ENCODE measurements around the gene CCR2.

Gene CCR2

GRCh38 chr3:46344476-46344875 lies 9.4 kb upstream of the CCR2 start:
- Mint-ChIP-seq H3K4me3 (no peak overlapping the region), H3K36me3 (ENCODE audit: low read depth) (no peaks in the 10 kb centered on the region), H3K9me3 (peaks cover 17% of the 10 kb centered on the region), H3K27ac (no peak overlapping the region), H3K4me1 (ENCODE audit: low read depth) (peaks cover 19% of the 10 kb centered on the region), H3K27me3 (no peaks in the 10 kb centered on the region)
- DNase-seq, result no peak

GRCh38 chr3:46348823-46349482 lies 5.0 kb upstream of the CCR2 start:
- peak overlapping the region; percentile 45 for H3K27ac Mint-ChIP-seq
- H3K4me3 Mint-ChIP-seq, result no peak overlapping the region
- no peak for DNase-seq
- H3K36me3 Mint-ChIP-seq (ENCODE audit: low read depth), result no peaks in the 10 kb centered on the region
- peaks cover 11% of the 10 kb centered on the region for H3K9me3 Mint-ChIP-seq
- peaks cover 63% of the 10 kb centered on the region for H3K4me1 Mint-ChIP-seq (ENCODE audit: low read depth)
- peaks cover 22% of the 10 kb centered on the region for H3K27me3 Mint-ChIP-seq

- peak overlapping the region; percentile 6 for H3K4me3 Mint-ChIP-seq
- H3K27me3 Mint-ChIP-seq, result peaks cover 27% of the 10 kb centered on the region
- no peak for DNase-seq
- peaks cover 70% of the 10 kb centered on the region for H3K4me1 Mint-ChIP-seq (ENCODE audit: low read depth)
- peak overlapping the region; percentile 45 for H3K27ac Mint-ChIP-seq
- peaks cover 11% of the 10 kb centered on the region for H3K9me3 Mint-ChIP-seq
- no peaks in the 10 kb centered on the region for H3K36me3 Mint-ChIP-seq (ENCODE audit: low read depth)
Observed at GRCh38 chr3:46349484-46350261, 4.2 kb upstream of the CCR2 start.

GRCh38 chr3:46350262-46350565 lies 3.7 kb upstream of the CCR2 start:
- Mint-ChIP-seq H3K27ac (no peak overlapping the region), H3K27me3 (peaks cover 32% of the 10 kb centered on the region), H3K9me3 (peaks cover 11% of the 10 kb centered on the region), H3K4me3 (no peak overlapping the region), H3K4me1 (ENCODE audit: low read depth) (peaks cover 75% of the 10 kb centered on the region), H3K36me3 (ENCODE audit: low read depth) (no peaks in the 10 kb centered on the region)
- DNase-seq, result no peak

DNA sequence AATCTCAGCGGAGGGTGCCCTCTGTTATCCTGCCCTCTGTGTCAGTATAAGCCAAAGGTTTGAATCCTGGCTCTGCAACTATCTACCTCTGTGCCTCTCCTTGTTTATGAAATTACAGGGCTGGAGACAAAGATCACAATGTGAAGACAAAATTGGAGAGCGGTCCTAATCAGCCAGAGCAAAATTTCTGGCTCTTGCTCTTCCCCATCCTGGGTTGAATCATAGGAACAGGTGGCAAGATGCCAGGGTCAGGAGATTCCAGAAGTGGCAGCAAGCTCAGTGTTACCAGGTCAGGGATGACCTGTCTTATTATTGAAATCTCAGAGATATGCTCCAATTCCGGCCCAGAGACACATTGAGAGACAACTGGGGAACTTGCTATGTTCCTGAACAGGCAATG lies 2.3 kb upstream of the CCR2 start:
- Mint-ChIP-seq H3K4me1 (ENCODE audit: low read depth) (peaks cover 82% of the 10 kb centered on the region), H3K27me3 (peaks cover 42% of the 10 kb centered on the region), H3K27ac (no peak overlapping the region), H3K36me3 (ENCODE audit: low read depth) (no peaks in the 10 kb centered on the region), H3K4me3 (no peak overlapping the region), H3K9me3 (peaks cover 11% of the 10 kb centered on the region)
- no peak for DNase-seq

DNA sequence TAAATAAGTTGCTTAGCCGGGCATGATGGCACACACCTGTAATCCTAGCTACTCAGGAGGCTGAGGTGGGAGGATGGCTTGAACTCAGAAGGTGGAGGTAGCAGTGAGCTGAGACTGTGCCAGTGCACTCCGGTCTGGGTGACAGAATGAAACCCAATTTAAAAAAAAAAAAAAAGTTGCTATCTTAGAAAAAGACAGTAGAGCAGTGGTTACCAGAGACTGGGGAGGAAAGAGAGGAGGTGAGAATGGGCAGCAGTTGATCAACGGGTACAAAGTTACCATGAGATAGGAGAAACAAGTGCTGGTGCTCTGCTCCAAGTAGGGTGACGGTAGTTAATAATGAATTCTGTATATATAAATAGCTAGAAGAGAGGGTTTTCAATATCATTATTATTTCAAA lies 821 bp upstream of the CCR2 start:
- Mint-ChIP-seq H3K9me3 (peaks cover 5% of the 10 kb centered on the region), H3K36me3 (ENCODE audit: low read depth) (no peaks in the 10 kb centered on the region), H3K27me3 (peaks cover 56% of the 10 kb centered on the region), H3K27ac (no peak overlapping the region), H3K4me1 (ENCODE audit: low read depth) (peaks cover 88% of the 10 kb centered on the region), H3K4me3 (no peak overlapping the region)
- no peak for DNase-seq

DNA sequence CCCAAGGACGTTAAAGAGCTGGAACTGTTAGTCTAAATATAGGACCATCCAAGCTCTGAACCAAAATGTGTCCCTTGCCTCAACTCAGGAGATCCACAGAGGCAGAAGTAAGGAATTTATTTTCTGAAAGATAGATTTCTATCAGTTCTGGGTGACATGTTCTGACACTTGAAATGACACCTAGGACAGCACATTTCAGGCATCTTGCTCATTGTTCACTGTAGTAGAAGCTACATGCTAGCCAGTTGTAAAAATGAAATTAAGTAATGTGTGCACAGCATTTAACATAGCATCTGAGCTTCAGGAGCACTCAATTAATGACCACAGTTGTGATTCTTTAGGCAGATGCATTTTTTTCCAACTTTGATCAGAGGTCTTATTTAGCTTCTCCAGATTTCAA lies 567 bp downstream of the CCR2 start:
- Mint-ChIP-seq H3K4me1 (ENCODE audit: low read depth) (peaks cover 88% of the 10 kb centered on the region), H3K27me3 (peaks cover 63% of the 10 kb centered on the region), H3K36me3 (ENCODE audit: low read depth) (no peaks in the 10 kb centered on the region), H3K4me3 (peak overlapping the region; percentile 32), H3K27ac (peak overlapping the region; percentile 85), H3K9me3 (no peaks in the 10 kb centered on the region)
- no peak for DNase-seq

GRCh38 chr3:46354984-46355383 lies 1.1 kb downstream of the CCR2 start:
- H3K36me3 Mint-ChIP-seq (ENCODE audit: low read depth), result no peaks in the 10 kb centered on the region
- no peaks in the 10 kb centered on the region for H3K9me3 Mint-ChIP-seq
- H3K27ac Mint-ChIP-seq, result no peak overlapping the region
- no peak for DNase-seq
- peaks cover 63% of the 10 kb centered on the region for H3K27me3 Mint-ChIP-seq
- peaks cover 87% of the 10 kb centered on the region for H3K4me1 Mint-ChIP-seq (ENCODE audit: low read depth)
- no peak overlapping the region for H3K4me3 Mint-ChIP-seq

DNA sequence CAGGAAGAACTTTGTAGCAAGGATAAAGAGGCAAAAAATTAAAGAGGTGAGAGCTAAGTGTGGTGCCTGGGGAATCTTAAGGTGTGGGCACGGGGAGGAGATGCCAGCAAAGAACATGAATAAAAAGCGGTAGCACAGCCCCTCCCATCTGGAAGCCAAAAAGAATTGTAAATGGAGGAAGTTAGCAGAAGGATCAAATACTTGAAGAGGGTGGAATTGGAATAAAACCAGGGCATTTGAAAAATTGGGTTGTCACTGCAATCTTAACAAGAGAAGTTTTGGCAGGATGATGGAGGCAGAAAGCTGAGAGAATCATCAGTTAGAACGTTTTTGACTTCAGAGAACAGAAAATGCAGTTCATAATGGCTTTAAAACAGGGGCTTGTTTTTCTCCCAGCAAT lies 2.4 kb downstream of the CCR2 start:
- Mint-ChIP-seq H3K4me1 (ENCODE audit: low read depth) (peaks cover 87% of the 10 kb centered on the region), H3K27ac (no peak overlapping the region), H3K36me3 (ENCODE audit: low read depth) (no peaks in the 10 kb centered on the region), H3K27me3 (peaks cover 53% of the 10 kb centered on the region), H3K9me3 (no peaks in the 10 kb centered on the region), H3K4me3 (no peak overlapping the region)
- DNase-seq, result no peak

DNA sequence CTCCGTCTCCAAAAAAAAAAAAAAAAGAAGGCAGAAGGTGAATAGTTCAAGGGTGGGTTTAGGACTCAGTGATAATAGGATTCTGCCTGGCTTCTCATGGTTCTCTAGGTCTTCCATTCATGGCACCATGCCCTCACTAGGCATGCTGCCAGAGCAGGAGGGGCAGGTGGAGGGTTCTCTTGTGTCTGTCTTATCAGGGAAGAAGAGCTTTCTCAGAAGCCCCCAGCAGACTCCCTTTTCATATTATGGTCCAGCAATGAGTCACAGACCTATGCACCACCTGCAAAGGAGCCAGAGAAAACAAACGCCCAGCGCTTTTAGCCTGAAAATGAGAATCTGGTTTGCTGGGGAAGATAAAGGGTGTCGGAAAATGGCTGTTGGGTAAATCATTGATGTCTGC lies 3.0 kb downstream of the CCR2 start:
- Mint-ChIP-seq H3K36me3 (ENCODE audit: low read depth) (no peaks in the 10 kb centered on the region), H3K27ac (no peak overlapping the region), H3K4me3 (no peak overlapping the region), H3K4me1 (ENCODE audit: low read depth) (peaks cover 85% of the 10 kb centered on the region), H3K27me3 (peaks cover 46% of the 10 kb centered on the region), H3K9me3 (no peaks in the 10 kb centered on the region)
- DNase-seq, result no peak

DNA sequence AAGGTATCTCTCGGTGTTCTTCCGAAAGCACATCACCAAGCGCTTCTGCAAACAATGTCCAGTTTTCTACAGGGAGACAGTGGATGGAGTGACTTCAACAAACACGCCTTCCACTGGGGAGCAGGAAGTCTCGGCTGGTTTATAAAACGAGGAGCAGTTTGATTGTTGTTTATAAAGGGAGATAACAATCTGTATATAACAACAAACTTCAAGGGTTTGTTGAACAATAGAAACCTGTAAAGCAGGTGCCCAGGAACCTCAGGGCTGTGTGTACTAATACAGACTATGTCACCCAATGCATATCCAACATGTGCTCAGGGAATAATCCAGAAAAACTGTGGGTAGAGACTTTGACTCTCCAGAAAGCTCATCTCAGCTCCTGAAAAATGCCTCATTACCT lies 4.6 kb downstream of the CCR2 start:
- no peaks in the 10 kb centered on the region for H3K36me3 Mint-ChIP-seq (ENCODE audit: low read depth)
- no peaks in the 10 kb centered on the region for H3K9me3 Mint-ChIP-seq
- no peak for DNase-seq
- peaks cover 45% of the 10 kb centered on the region for H3K27me3 Mint-ChIP-seq
- H3K4me3 Mint-ChIP-seq, result no peak overlapping the region
- no peak overlapping the region for H3K27ac Mint-ChIP-seq
- H3K4me1 Mint-ChIP-seq (ENCODE audit: low read depth), result peaks cover 76% of the 10 kb centered on the region

DNA sequence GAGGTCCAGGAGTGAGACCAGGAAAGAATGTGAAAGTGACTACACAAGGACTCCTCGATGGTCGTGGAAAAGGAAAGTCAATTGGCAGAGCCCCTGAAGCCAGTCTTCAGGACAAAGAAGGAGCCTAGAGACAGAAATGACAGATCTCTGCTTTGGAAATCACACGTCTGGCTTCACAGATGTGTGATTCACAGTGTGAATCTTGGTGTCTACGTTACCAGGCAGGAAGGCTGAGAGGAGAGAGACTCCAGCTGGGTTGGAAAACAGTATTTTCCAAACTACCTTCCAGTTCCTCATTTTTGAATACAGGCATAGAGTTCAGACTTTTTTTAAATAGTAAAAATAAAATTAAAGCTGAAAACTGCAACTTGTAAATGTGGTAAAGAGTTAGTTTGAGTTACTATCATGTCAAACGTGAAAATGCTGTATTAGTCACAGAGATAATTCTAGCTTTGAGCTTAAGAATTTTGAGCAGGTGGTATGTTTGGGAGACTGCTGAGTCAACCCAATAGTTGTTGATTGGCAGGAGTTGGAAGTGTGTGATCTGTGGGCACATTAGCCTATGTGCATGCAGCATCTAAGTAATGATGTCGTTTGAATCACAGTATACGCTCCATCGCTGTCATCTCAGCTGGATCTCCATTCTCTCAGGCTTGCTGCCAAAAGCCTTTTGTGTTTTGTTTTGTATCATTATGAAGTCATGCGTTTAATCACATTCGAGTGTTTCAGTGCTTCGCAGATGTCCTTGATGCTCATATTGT lies 6.0 kb downstream of the CCR2 start:
- Mint-ChIP-seq H3K27me3 (peaks cover 44% of the 10 kb centered on the region), H3K9me3 (no peaks in the 10 kb centered on the region), H3K36me3 (ENCODE audit: low read depth) (no peaks in the 10 kb centered on the region), H3K27ac (peak overlapping the region; percentile 92), H3K4me1 (ENCODE audit: low read depth) (peaks cover 63% of the 10 kb centered on the region), H3K4me3 (peak overlapping the region; percentile 4)
- no peak for DNase-seq

- peaks cover 45% of the 10 kb centered on the region for H3K27me3 Mint-ChIP-seq
- no peaks in the 10 kb centered on the region for H3K36me3 Mint-ChIP-seq (ENCODE audit: low read depth)
- no peaks in the 10 kb centered on the region for H3K9me3 Mint-ChIP-seq
- DNase-seq, result no peak
- H3K4me3 Mint-ChIP-seq, result no peak overlapping the region
- peak overlapping the region; percentile 53 for H3K27ac Mint-ChIP-seq
- H3K4me1 Mint-ChIP-seq (ENCODE audit: low read depth), result peaks cover 57% of the 10 kb centered on the region
Observed at GRCh38 chr3:46360907-46361306, 7.0 kb downstream of the CCR2 start.

DNA sequence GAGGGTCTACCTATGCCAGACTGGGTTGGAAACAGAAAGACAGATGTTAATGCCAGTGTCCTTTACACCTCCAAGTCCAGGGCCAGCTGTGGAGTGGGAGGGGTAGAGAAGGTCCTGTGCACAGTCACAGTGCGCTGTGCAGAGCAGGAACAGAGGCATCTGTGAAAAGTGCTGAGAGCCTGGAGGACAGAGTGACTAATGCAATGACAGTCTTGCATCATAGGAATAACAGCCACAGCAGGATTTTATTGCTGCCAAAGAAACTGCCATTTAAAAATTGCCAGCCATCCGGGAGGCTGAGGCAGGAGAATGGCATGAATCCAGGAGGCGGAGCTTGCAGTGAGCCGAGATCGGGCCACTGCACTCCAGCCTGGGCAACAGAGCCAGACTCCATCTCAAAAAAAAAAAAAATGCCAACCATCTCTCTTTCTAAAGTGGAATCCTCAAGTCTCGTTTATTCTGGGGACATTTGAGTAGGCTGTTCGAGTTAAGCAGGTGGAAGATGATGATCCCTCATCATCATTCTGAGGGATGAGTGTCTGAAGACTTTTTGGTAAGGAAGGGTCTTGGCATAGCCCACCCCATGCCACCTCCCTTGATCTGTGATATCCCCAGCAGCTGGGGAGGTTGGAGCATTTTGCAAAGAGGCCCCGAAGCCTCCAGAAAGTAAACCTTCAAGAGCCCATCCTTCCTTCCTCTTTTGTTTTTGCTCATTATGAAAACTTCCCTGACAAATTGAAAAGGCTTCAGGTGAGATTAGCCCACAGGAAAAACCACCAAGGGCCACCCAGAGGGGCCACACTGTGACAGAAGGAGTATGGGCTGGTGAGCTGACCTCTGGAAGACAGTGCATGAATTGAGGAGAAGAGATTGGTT lies 7.7 kb downstream of the CCR2 start:
- Mint-ChIP-seq H3K27me3 (peaks cover 45% of the 10 kb centered on the region), H3K9me3 (no peaks in the 10 kb centered on the region), H3K4me3 (no peak overlapping the region), H3K4me1 (ENCODE audit: low read depth) (peaks cover 58% of the 10 kb centered on the region), H3K27ac (peak overlapping the region; percentile 53), H3K36me3 (ENCODE audit: low read depth) (no peaks in the 10 kb centered on the region)
- DNase-seq, result no peak

Data from activated T-cell treated with anti-CD3 and anti-CD28 coated beads, Interleukin-2, amount 50 U/mL, for 24 hours (primary cell).